ENCODE data around the gene THAP6.

GRCh38 chr4:75469896-75470295 lies 44.4 kb upstream of the THAP6 start:
- TF ChIP-seq CTCF (conservative IDR thresholded peaks at IDR 0.05) (no peak), EZH2 (IDR thresholded peaks at IDR 0.05; ENCODE audit: low read depth) (no peak)

Data from PC-9 (cell line).